Keratinocyte (primary cell): ENCODE data around the gene RGPD8. TPM values are rescaled to one million over a fixed set of nuclear protein-coding genes. Genes with fewer than 3 reads are reported as not detected.

Source experiments
- DNase-seq: peaks from one replicate; pipeline ENCODE4 v3.0.0-alpha.2; 2011; ENCODE audit warnings: low read depth, missing footprints, low spot score
- FAIRE-seq: peaks from 2 replicates; lab custom pipeline; 2011; peaks lifted over from hg19 to GRCh38; lab: Jason Lieb, UNC
- H2AFZ ChIP-seq: 2 replicates; pipeline ENCODE4 v1.6.0; 2012; ENCODE audit warnings: low read length, control low read depth, inconsistent platforms; ENCODE audit not compliant: control insufficient read depth
- H3K27ac ChIP-seq: 2 replicates; pipeline ENCODE4 v1.5.1; 2011; ENCODE audit warnings: low read length; ENCODE audit not compliant: control insufficient read depth, insufficient read depth
- H3K27me3 ChIP-seq: 3 replicates; pipeline ENCODE4 v1.6.0; 2011; ENCODE audit warnings: low read length; ENCODE audit not compliant: control insufficient read depth, insufficient read depth; ENCODE audit errors: extremely low read depth
- H3K36me3 ChIP-seq, 2 experiments: 2 replicates in 1 of 2; 3 replicates in 1 of 2; pipeline ENCODE4 v1.5.1; 2011; ENCODE audit warnings: low read length in 2 of 2, mild to moderate bottlenecking in 1 of 2; ENCODE audit not compliant: control insufficient read depth in 2 of 2, insufficient read depth in 2 of 2; ENCODE audit errors: extremely low read depth in 1 of 2
- H3K4me1 ChIP-seq: 3 replicates; pipeline ENCODE4 v1.5.1; 2011; ENCODE audit warnings: low read length; ENCODE audit not compliant: control insufficient read depth, insufficient read depth; ENCODE audit errors: extremely low read depth
- H3K4me2 ChIP-seq: 3 replicates; pipeline ENCODE4 v1.6.0; 2011; ENCODE audit warnings: low read depth, low read length; ENCODE audit not compliant: control insufficient read depth, insufficient read depth; ENCODE audit errors: extremely low read depth
- H3K4me3 ChIP-seq, 3 experiments: fragments of 200-600 bp in 1 of 3; sonication (generic) in 1 of 3; 2 replicates in 2 of 3; 3 replicates in 1 of 3; pipeline ENCODE4 v1.5.1; 2011 to 2016; ENCODE audit warnings: low read length in 3 of 3, mild to moderate bottlenecking in 3 of 3, control low read depth in 2 of 3, inconsistent platforms in 1 of 3, low read depth in 1 of 3, mixed read lengths in 1 of 3, mixed run types in 1 of 3, moderate library complexity in 1 of 3; ENCODE audit not compliant: control insufficient read depth in 2 of 3, insufficient read depth in 2 of 3; ENCODE audit errors: extremely low read depth in 1 of 3
- H3K79me2 ChIP-seq: 2 replicates; pipeline ENCODE4 v1.6.0; 2012; ENCODE audit warnings: low read length; ENCODE audit not compliant: control insufficient read depth, insufficient read depth
- H3K9ac ChIP-seq: 3 replicates; pipeline ENCODE4 v1.6.0; 2011; ENCODE audit warnings: low read length; ENCODE audit not compliant: control insufficient read depth, insufficient read depth; ENCODE audit errors: extremely low read depth
- H3K9me1 ChIP-seq: 3 replicates; pipeline ENCODE4 v1.6.0; 2011; ENCODE audit warnings: low read length; ENCODE audit not compliant: control insufficient read depth, insufficient read depth; ENCODE audit errors: extremely low read depth
- H3K9me3 ChIP-seq: 2 replicates; pipeline ENCODE4 v1.5.1; 2012; ENCODE audit warnings: low read depth, low read length; ENCODE audit not compliant: control insufficient read depth
- H4K20me1 ChIP-seq: 3 replicates; pipeline ENCODE4 v1.6.0; 2011; ENCODE audit warnings: low read length; ENCODE audit not compliant: control insufficient read depth, insufficient read depth; ENCODE audit errors: extremely low read depth
- CTCF ChIP-seq, 3 experiments: IDR thresholded peaks in 1 of 3; conservative IDR thresholded peaks in 1 of 3; optimal IDR thresholded peaks in 1 of 3; 2 replicates in 2 of 3; 3 replicates in 1 of 3; pipeline versions ENCODE3 to v1.5.1; 2011; ENCODE audit warnings: low read length in 3 of 3, mild to moderate bottlenecking in 3 of 3, moderate library complexity in 2 of 3, control low read depth in 1 of 3, inconsistent platforms in 1 of 3; ENCODE audit not compliant: insufficient read depth in 2 of 3; ENCODE audit errors: extremely low read depth in 1 of 3
- EZH2 ChIP-seq: IDR thresholded peaks from one replicate; pipeline ENCODE4 v1.6.1; 2012; ENCODE audit warnings: inconsistent platforms, mild to moderate bottlenecking, low read length, moderate library complexity
- dilution Hi-C: fragments of 300-500 bp; cut with MboI; formaldehyde crosslinking; loops from one replicate; pipeline ENCODE4 v1.7.0; 2020; ENCODE audit warnings: low sequenced_read_pairs; ENCODE audit not compliant: extremely low pct_ligation_motif_present
- polyA plus RNA-seq, 5 experiments: library from polyadenylated mRNA; depleted of rRNA in 3 of 5; stranded (reverse) in 3 of 5; stranded (forward) in 1 of 5; unstranded in 1 of 5; fragments of >200 nt; gene quantifications; 1 replicate in 1 of 5; 2 replicates in 3 of 5; 3 replicates in 1 of 5; pipeline versions ENCODE4 v1.2.1 to v1.2.3, GENCODE V29; 2011 to 2012; ENCODE audit warnings: missing spikeins in 2 of 5, low read depth in 1 of 5, low replicate concordance in 1 of 5

Gene RGPD8
- polyA plus RNA-seq, 1 donor (not counting 4 experiments of a cell fraction or from before 2014, with no cell fraction given), result 2.4 TPM

- no peak for FAIRE-seq
- no peak for DNase-seq
- Histone ChIP-seq H4K20me1 (no peaks in the 10 kb centered on the region), H3K4me1 (peaks cover 8% of the 10 kb centered on the region), H3K4me2 (no peak overlapping the region), H3K27me3 (no peaks in the 10 kb centered on the region), H3K79me2 (no peaks in the 10 kb centered on the region), H2AFZ (no peak overlapping the region), H3K36me3 (no peaks in the 10 kb centered on the region), H3K27ac (no peak overlapping the region), H3K9ac (no peak overlapping the region), H3K9me1 (no peaks in the 10 kb centered on the region), H3K4me3 (no peak overlapping the region), H3K9me3 (no peaks in the 10 kb centered on the region)
- dilution Hi-C loops, result no loop called here
- no peak for TF ChIP-seq EZH2
- TF ChIP-seq CTCF (optimal IDR thresholded peaks at IDR 0.05 in 1 of 3, IDR thresholded peaks at IDR 0.05 in 1 of 3, conservative IDR thresholded peaks at IDR 0.05 in 1 of 3; ENCODE audit: extremely low read depth in 1 of 3, insufficient read depth in 2 of 3, low read length in 3 of 3), result no peak
These were observed 97.8 kb downstream of the RGPD8 start for GRCh38 chr2:112335600-112335999.

- Histone ChIP-seq H3K79me2 (no peaks in the 10 kb centered on the region), H3K4me2 (no peak overlapping the region), H3K9me1 (no peaks in the 10 kb centered on the region), H3K36me3 (no peaks in the 10 kb centered on the region), H3K4me1 (no peaks in the 10 kb centered on the region), H3K27me3 (no peaks in the 10 kb centered on the region), H3K9ac (no peak overlapping the region), H3K4me3 (no peak overlapping the region), H3K9me3 (no peaks in the 10 kb centered on the region), H3K27ac (no peak overlapping the region), H2AFZ (no peak overlapping the region), H4K20me1 (no peaks in the 10 kb centered on the region)
- DNase-seq, result no peak
- no peak for FAIRE-seq
- no peak for TF ChIP-seq EZH2
- TF ChIP-seq CTCF (optimal IDR thresholded peaks at IDR 0.05 in 1 of 3, IDR thresholded peaks at IDR 0.05 in 1 of 3, conservative IDR thresholded peaks at IDR 0.05 in 1 of 3; ENCODE audit: extremely low read depth in 1 of 3, insufficient read depth in 2 of 3, low read length in 3 of 3), result no peak
- dilution Hi-C loops, result no loop called here
These were observed 101.2 kb downstream of the RGPD8 start for GRCh38 chr2:112332123-112332696.
